Thyroid gland (tissue), 4 donors: ENCODE measurements around the gene HOXB3.

Experiments used
- POLR2A ChIP-seq, 2 donors: fragments of 450-650 bp; IDR thresholded peaks; one replicate each; pipeline ENCODE4 v1.6.1; 2017; ENCODE audit warnings: antibody characterized with exemption in 2 of 2, mild to moderate bottlenecking in 2 of 2, moderate library complexity in 1 of 2
- TF ChIP-seq, protein P1 (sequence below), 6 experiments: fragments of 200-600 bp in 3 of 6; fragments of 450-650 bp in 3 of 6; sonication (generic) in 3 of 6; IDR thresholded peaks; one replicate each; pipeline ENCODE4 v1.5.1; 2016 to 2019; ENCODE audit warnings: antibody characterized with exemption in 6 of 6, mild to moderate bottlenecking in 2 of 6, inconsistent platforms in 1 of 6, moderate library complexity in 1 of 6

- TF ChIP-seq, protein P1, sequence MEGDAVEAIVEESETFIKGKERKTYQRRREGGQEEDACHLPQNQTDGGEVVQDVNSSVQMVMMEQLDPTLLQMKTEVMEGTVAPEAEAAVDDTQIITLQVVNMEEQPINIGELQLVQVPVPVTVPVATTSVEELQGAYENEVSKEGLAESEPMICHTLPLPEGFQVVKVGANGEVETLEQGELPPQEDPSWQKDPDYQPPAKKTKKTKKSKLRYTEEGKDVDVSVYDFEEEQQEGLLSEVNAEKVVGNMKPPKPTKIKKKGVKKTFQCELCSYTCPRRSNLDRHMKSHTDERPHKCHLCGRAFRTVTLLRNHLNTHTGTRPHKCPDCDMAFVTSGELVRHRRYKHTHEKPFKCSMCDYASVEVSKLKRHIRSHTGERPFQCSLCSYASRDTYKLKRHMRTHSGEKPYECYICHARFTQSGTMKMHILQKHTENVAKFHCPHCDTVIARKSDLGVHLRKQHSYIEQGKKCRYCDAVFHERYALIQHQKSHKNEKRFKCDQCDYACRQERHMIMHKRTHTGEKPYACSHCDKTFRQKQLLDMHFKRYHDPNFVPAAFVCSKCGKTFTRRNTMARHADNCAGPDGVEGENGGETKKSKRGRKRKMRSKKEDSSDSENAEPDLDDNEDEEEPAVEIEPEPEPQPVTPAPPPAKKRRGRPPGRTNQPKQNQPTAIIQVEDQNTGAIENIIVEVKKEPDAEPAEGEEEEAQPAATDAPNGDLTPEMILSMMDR (IDR thresholded peaks at IDR 0.05) = no peak
- no peak for TF ChIP-seq POLR2A (IDR thresholded peaks at IDR 0.05)
Measured at GRCh38 chr17:48588074-48588415, 2.0 kb downstream of the HOXB3 start.
